Mesendoderm (in vitro differentiated cells): Measurements from ENCODE around the gene MTHFD1L.

Experiments used
- DNase-seq: peaks from one replicate; pipeline ENCODE4 v3.0.0; 2013
- H2AK5ac ChIP-seq: 2 replicates; pipeline ENCODE4 v1.6.1; 2013; ENCODE audit warnings: low read length, inconsistent platforms
- H2BK120ac ChIP-seq: 2 replicates; pipeline ENCODE4 v1.6.1; 2013; ENCODE audit warnings: low read depth, mild to moderate bottlenecking, low read length, moderate library complexity, mixed read lengths
- H2BK15ac ChIP-seq: replicated peaks from 2 replicates; pipeline ENCODE4 v1.6.1; 2013; ENCODE audit warnings: low read depth, mild to moderate bottlenecking, moderate library complexity
- H2BK5ac ChIP-seq: 2 replicates; pipeline ENCODE4 v1.6.1; 2013; ENCODE audit warnings: low read length, inconsistent platforms
- H3K18ac ChIP-seq: 2 replicates; pipeline ENCODE4 v1.6.1; 2013; ENCODE audit warnings: mild to moderate bottlenecking, low read length, mixed read lengths
- H3K23ac ChIP-seq: one replicate; pipeline ENCODE4 v1.6.1; 2013; ENCODE audit warnings: low read length
- H3K27ac ChIP-seq: 2 replicates; pipeline ENCODE4 v1.5.1; 2013; ENCODE audit warnings: low read depth, mild to moderate bottlenecking, inconsistent platforms, low read length, moderate library complexity
- H3K27me3 ChIP-seq: 2 replicates; pipeline ENCODE4 v1.6.1; 2013; ENCODE audit warnings: low read length, control low read depth, mild to moderate bottlenecking, inconsistent platforms; ENCODE audit not compliant: insufficient read depth, poor library complexity
- H3K36me3 ChIP-seq: 2 replicates; pipeline ENCODE4 v1.6.1; 2013; ENCODE audit warnings: low read length, inconsistent platforms; ENCODE audit not compliant: control insufficient read depth, insufficient read depth
- H3K4ac ChIP-seq: one replicate; pipeline ENCODE4 v1.6.1; 2013; ENCODE audit warnings: low read depth, mild to moderate bottlenecking, low read length, moderate library complexity
- H3K4me1 ChIP-seq: 2 replicates; pipeline ENCODE4 v1.6.1; 2013; ENCODE audit warnings: low read depth, low read length, inconsistent platforms; ENCODE audit not compliant: control insufficient read depth
- H3K4me2 ChIP-seq: 2 replicates; pipeline ENCODE4 v1.6.1; 2013; ENCODE audit warnings: low read length
- H3K4me3 ChIP-seq: 2 replicates; pipeline ENCODE4 v1.5.1; 2013; ENCODE audit warnings: mild to moderate bottlenecking, low read length
- H3K56ac ChIP-seq: one replicate; pipeline ENCODE4 v1.6.1; 2013; ENCODE audit warnings: low read length
- H3K79me1 ChIP-seq: 2 replicates; pipeline ENCODE4 v1.6.1; 2013; ENCODE audit warnings: low read length, inconsistent platforms
- H3K79me2 ChIP-seq: 2 replicates; pipeline ENCODE4 v1.6.1; 2013; ENCODE audit warnings: mild to moderate bottlenecking, low read length; ENCODE audit not compliant: control insufficient read depth, insufficient read depth
- H3K9ac ChIP-seq: 2 replicates; pipeline ENCODE4 v1.6.1; 2013; ENCODE audit warnings: low read length, inconsistent platforms
- H4K5ac ChIP-seq: one replicate; pipeline ENCODE4 v1.6.1; 2013; ENCODE audit warnings: low read length
- H4K8ac ChIP-seq: one replicate; pipeline ENCODE4 v1.6.1; 2013; ENCODE audit warnings: low read depth, mild to moderate bottlenecking, control low read depth, low read length, moderate library complexity
- WGBS: extraction: QIAGEN DNeasy Blood & Tissue Kit; methylation state at CpG from one replicate; pipeline ENCODE4 v1.1.7; 2013; ENCODE audit warnings: low lambda C conversion rate, missing lambda C conversion rate; ENCODE audit not compliant: insufficient coverage; ENCODE audit errors: extremely low coverage; 5-methylcytosine and 5-hydroxymethylcytosine counted together

The MTHFD1L gene

DNA sequence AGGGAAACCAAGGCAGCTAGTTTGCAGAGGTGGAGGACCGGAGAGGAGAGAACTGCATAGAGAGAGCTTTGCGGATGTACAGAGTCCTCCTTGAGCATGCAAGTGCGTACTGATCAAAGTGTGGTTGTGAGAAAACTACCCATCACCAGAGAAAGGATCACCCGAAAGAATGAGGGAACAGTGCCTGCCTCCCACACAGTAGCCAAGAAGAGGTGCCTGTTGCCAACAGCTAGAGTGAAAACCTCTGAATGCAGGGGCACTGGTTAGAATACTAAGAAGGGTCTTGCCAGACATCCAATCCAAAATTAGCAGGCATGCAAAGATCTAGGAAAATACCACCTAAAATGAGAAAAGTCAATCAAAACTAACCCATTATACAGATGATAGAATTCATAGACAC is 207.6 kb downstream of the MTHFD1L start:
- H3K4ac ChIP-seq: no peak overlapping the region
- no peak overlapping the region for H3K27ac ChIP-seq
- no peak overlapping the region for H3K23ac ChIP-seq
- H3K79me2 ChIP-seq: no peaks in the 10 kb centered on the region
- H3K27me3 ChIP-seq: no peaks in the 10 kb centered on the region
- no peak overlapping the region for H2BK120ac ChIP-seq
- no peaks in the 10 kb centered on the region for H3K79me1 ChIP-seq
- no peak overlapping the region for H3K4me2 ChIP-seq
- no peak overlapping the region for H3K56ac ChIP-seq
- no peak overlapping the region for H4K8ac ChIP-seq
- H3K4me3 ChIP-seq: no peak overlapping the region
- H3K4me1 ChIP-seq: no peaks in the 10 kb centered on the region
- H2BK15ac ChIP-seq: no peak overlapping the region
- no peak overlapping the region for H3K18ac ChIP-seq
- no peak for DNase-seq
- no peak overlapping the region for H4K5ac ChIP-seq
- no CpG with 5 or more reads among the region's 4 CpGs for WGBS
- no peaks in the 10 kb centered on the region for H3K36me3 ChIP-seq
- no peak overlapping the region for H2AK5ac ChIP-seq
- H2BK5ac ChIP-seq: no peak overlapping the region
- H3K9ac ChIP-seq: no peak overlapping the region

DNA sequence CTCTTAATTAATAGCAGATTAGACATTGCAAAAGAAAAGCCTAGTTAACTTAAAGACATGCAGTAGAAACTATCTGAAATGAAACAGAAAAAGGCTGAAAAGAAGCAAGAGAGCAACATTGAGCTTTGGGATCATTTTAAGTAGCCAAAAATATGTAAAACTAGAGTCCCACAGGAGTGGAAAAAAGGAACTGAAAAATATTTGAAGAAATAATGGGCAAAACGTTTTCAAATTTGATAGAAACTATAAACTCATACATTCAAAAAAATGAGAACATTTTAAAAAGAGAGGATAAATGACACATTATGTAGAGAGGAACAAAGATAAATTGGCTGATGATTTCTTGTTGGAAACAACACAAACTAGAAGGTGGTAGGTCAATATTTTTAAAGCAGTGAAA is 208.2 kb downstream of the MTHFD1L start:
- H4K8ac ChIP-seq: no peak overlapping the region
- H3K27me3 ChIP-seq: no peaks in the 10 kb centered on the region
- H3K4ac ChIP-seq: no peak overlapping the region
- no peaks in the 10 kb centered on the region for H3K4me1 ChIP-seq
- no peak overlapping the region for H2BK5ac ChIP-seq
- no peak overlapping the region for H2BK120ac ChIP-seq
- DNase-seq: no peak
- H2BK15ac ChIP-seq: no peak overlapping the region
- no peaks in the 10 kb centered on the region for H3K36me3 ChIP-seq
- H3K23ac ChIP-seq: no peak overlapping the region
- H2AK5ac ChIP-seq: no peak overlapping the region
- no peaks in the 10 kb centered on the region for H3K79me2 ChIP-seq
- no peak overlapping the region for H3K18ac ChIP-seq
- WGBS: no CpG with 5 or more reads among the region's 1 CpG
- no peak overlapping the region for H3K4me3 ChIP-seq
- no peak overlapping the region for H3K9ac ChIP-seq
- H3K27ac ChIP-seq: no peak overlapping the region
- no peak overlapping the region for H3K4me2 ChIP-seq
- H3K56ac ChIP-seq: no peak overlapping the region
- no peak overlapping the region for H4K5ac ChIP-seq
- H3K79me1 ChIP-seq: no peaks in the 10 kb centered on the region

DNA sequence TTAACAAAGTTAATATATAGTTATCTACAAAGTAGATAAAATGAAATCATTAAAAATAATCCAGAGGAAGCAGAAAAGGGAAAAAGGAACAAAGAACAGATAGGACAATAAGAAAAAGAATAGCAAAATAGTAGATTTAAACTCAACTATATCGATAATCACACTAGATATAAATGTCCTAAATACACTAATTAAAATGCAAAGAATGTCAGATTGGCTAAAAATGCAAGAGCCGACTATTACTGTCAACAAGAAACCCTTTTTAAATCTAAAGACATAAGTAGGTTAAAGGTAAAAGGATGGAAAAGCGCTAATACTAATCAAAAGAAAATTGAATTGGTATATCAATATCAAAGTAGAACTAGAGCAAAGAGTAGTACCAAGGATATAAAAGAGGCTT is 209.5 kb downstream of the MTHFD1L start:
- Histone ChIP-seq H2BK120ac (no peak overlapping the region), H3K79me1 (peaks cover 2% of the 10 kb centered on the region), H4K8ac (no peak overlapping the region), H3K23ac (no peak overlapping the region), H3K4ac (no peak overlapping the region), H4K5ac (no peak overlapping the region), H3K27ac (no peak overlapping the region), H2BK15ac (no peak overlapping the region), H3K56ac (no peak overlapping the region), H2AK5ac (no peak overlapping the region), H3K27me3 (no peaks in the 10 kb centered on the region), H3K4me1 (no peaks in the 10 kb centered on the region), H3K36me3 (no peaks in the 10 kb centered on the region), H3K18ac (no peak overlapping the region), H3K9ac (no peak overlapping the region), H2BK5ac (no peak overlapping the region), H3K4me3 (no peak overlapping the region), H3K79me2 (no peaks in the 10 kb centered on the region), H3K4me2 (no peak overlapping the region)
- DNase-seq: no peak
- WGBS: no CpG with 5 or more reads among the region's 3 CpGs

DNA sequence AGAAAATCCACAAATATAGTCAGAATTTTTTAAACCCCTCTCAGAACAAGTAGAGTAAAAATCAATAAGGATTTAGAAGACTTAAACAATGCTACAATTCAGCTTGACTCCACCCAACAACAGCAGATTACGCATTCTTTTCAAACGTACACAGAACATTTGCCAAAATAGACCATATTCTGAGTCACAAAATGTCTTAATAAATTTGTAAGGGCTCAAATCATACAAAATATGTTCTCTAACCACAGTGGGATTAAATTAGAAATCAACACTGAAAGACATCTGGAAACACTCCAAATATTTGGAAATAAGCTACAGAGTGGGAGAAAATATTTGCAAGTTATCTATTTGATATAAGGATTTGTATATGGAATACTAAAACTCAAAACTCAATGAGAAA is 210.0 kb downstream of the MTHFD1L start:
- H3K79me2 ChIP-seq: no peaks in the 10 kb centered on the region
- no CpG with 5 or more reads among the region's 2 CpGs for WGBS
- no peak overlapping the region for H3K56ac ChIP-seq
- no peak overlapping the region for H3K23ac ChIP-seq
- DNase-seq: no peak
- no peak overlapping the region for H3K9ac ChIP-seq
- H3K18ac ChIP-seq: no peak overlapping the region
- no peak overlapping the region for H2BK15ac ChIP-seq
- no peak overlapping the region for H2AK5ac ChIP-seq
- H4K8ac ChIP-seq: no peak overlapping the region
- H3K4ac ChIP-seq: no peak overlapping the region
- no peak overlapping the region for H2BK5ac ChIP-seq
- H2BK120ac ChIP-seq: no peak overlapping the region
- H3K27me3 ChIP-seq: no peaks in the 10 kb centered on the region
- no peak overlapping the region for H4K5ac ChIP-seq
- no peaks in the 10 kb centered on the region for H3K4me1 ChIP-seq
- no peak overlapping the region for H3K27ac ChIP-seq
- H3K36me3 ChIP-seq: no peaks in the 10 kb centered on the region
- peaks cover 2% of the 10 kb centered on the region for H3K79me1 ChIP-seq
- H3K4me3 ChIP-seq: no peak overlapping the region
- no peak overlapping the region for H3K4me2 ChIP-seq

DNA sequence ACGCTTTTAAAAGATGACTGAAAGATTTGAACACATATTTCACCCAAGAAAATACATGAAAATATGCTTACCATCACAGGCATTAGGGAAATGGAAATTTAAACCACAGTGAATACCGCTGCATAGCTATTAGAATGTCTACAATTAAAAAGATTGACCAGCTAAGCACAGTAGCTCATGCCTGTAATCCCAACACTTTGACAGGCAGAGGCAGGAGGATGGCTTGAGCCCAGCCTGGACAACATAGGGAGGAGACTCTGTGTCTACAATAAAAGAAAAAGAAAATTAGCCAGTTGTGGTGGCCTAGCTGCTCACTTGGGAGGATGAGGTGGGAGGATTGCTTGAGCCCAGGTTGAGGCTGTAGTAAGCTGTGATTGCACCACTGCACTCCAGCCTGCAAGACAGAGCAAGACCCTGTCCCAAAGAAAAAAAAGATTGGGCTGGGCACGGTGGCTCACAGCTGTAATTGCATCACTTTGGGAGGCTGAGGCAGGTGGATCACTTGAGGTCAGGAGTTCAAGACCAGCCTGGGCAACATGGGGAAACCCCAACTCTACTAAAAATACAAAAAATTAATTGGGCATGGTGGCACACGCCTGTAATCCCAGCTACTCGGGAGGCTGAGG is 210.5 kb downstream of the MTHFD1L start:
- no peaks in the 10 kb centered on the region for H3K4me1 ChIP-seq
- DNase-seq: no peak
- no peak overlapping the region for H3K23ac ChIP-seq
- no peak overlapping the region for H2AK5ac ChIP-seq
- no peaks in the 10 kb centered on the region for H3K27me3 ChIP-seq
- no peak overlapping the region for H2BK15ac ChIP-seq
- no peak overlapping the region for H3K27ac ChIP-seq
- peaks cover 2% of the 10 kb centered on the region for H3K79me1 ChIP-seq
- H3K56ac ChIP-seq: no peak overlapping the region
- H3K36me3 ChIP-seq: no peaks in the 10 kb centered on the region
- no peak overlapping the region for H2BK5ac ChIP-seq
- no peak overlapping the region for H3K4me3 ChIP-seq
- H3K79me2 ChIP-seq: no peaks in the 10 kb centered on the region
- no peak overlapping the region for H3K18ac ChIP-seq
- H3K4me2 ChIP-seq: no peak overlapping the region
- no peak overlapping the region for H4K5ac ChIP-seq
- no peak overlapping the region for H3K4ac ChIP-seq
- H4K8ac ChIP-seq: no peak overlapping the region
- no CpG with 5 or more reads among the region's 5 CpGs for WGBS
- no peak overlapping the region for H2BK120ac ChIP-seq
- no peak overlapping the region for H3K9ac ChIP-seq

DNA sequence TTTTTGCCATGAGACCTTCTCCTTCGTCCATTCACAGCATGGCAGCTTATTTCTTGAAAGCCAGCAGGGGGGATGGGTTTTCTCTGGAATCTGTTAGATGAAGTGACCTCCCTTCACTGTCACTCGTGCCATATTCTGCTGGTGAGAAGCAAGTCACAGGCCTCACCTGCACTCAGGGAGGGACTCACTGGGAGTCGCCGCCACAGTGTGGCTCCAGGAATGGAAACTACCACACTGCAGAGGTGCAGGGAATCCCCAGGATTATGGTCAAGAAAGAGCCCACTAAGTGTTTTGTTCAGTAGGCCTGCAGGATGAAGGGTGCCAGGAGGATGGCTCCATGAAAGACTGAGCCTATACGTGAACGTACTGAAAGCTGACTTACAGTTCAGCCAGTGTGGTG is 213.2 kb downstream of the MTHFD1L start:
- Histone ChIP-seq H3K4me2 (no peak overlapping the region), H2BK120ac (no peak overlapping the region), H2BK5ac (no peak overlapping the region), H3K56ac (no peak overlapping the region), H4K8ac (no peak overlapping the region), H3K4ac (no peak overlapping the region), H3K4me3 (no peak overlapping the region), H3K36me3 (no peaks in the 10 kb centered on the region), H2AK5ac (no peak overlapping the region), H3K18ac (no peak overlapping the region), H3K27ac (no peak overlapping the region), H3K27me3 (no peaks in the 10 kb centered on the region), H3K4me1 (no peaks in the 10 kb centered on the region), H2BK15ac (no peak overlapping the region), H3K79me1 (peaks cover 2% of the 10 kb centered on the region), H3K9ac (no peak overlapping the region), H4K5ac (no peak overlapping the region), H3K79me2 (no peaks in the 10 kb centered on the region), H3K23ac (no peak overlapping the region)
- WGBS: no CpG with 5 or more reads among the region's 6 CpGs
- peak; percentile 12 for DNase-seq
